B cell (primary cell): Measurements from ENCODE around the gene OR6J1. TPM values are rescaled to one million over a fixed set of nuclear protein-coding genes. Genes with fewer than 3 reads are reported as not detected.

Experiments
- ATAC-seq: fragments of 200-7000 bp; cut with Tn5 transposase; one replicate; pipeline ENCODE4 v1.10.0; 2021; ENCODE audit warnings: low read depth, mild to moderate bottlenecking, moderate number of reproducible peaks, moderate library complexity
- CTCF ChIA-PET: fragments of 350-600 bp; sonication (Branson Sonifier 250); formaldehyde crosslinking; loops from one replicate; lab custom pipeline; 2021; ENCODE audit warnings: antibody characterized with exemption, inconsistent platforms; lab: Charles Lee
- POLR2A ChIA-PET: fragments of 350-600 bp; sonication (Branson Sonifier 250); formaldehyde crosslinking; loops from one replicate; lab custom pipeline; 2021; ENCODE audit warnings: antibody characterized with exemption; lab: Charles Lee
- DNase-seq: peaks from one replicate; pipeline ENCODE4 v3.0.0; 2013
- H2AFZ ChIP-seq: 2 replicates; pipeline ENCODE4 v1.6.1; 2012; ENCODE audit warnings: mild to moderate bottlenecking, low read depth, low read length; ENCODE audit not compliant: insufficient read depth, poor library complexity, severe bottlenecking
- H3K27ac ChIP-seq, 2 donors: 1 replicate in 1 of 2; 2 replicates in 1 of 2; pipeline ENCODE4 v1.5.1; 2012 to 2013; ENCODE audit warnings: low read length in 2 of 2, mild to moderate bottlenecking in 2 of 2, moderate library complexity in 1 of 2
- H3K27me3 ChIP-seq, 4 experiments: fragments of 200-600 bp in 1 of 4; sonication (generic) in 1 of 4; replicated peaks in 1 of 4; 1 replicate in 2 of 4; 2 replicates in 2 of 4; pipeline versions ENCODE4 v1.6.1 to v1.7.0; 2013 to 2016; ENCODE audit warnings: low read length in 3 of 4, mild to moderate bottlenecking in 2 of 4, mixed read lengths in 1 of 4, moderate library complexity in 1 of 4; ENCODE audit not compliant: insufficient read depth in 4 of 4, control insufficient read depth in 3 of 4; ENCODE audit errors: control extremely low read depth in 1 of 4
- H3K36me3 ChIP-seq, 2 experiments: replicated peaks in 1 of 2; 1 replicate in 1 of 2; 2 replicates in 1 of 2; pipeline versions ENCODE4 v1.6.1 to v1.7.1; 2013; ENCODE audit warnings: low read length in 1 of 2; ENCODE audit not compliant: insufficient read depth in 2 of 2, control insufficient read depth in 1 of 2; ENCODE audit errors: control extremely low read depth in 1 of 2, extremely low read depth in 1 of 2
- H3K4me1 ChIP-seq, 2 donors: fragments of 200-600 bp in 1 of 2; sonication (generic) in 1 of 2; 1 replicate in 1 of 2; 2 replicates in 1 of 2; pipeline versions ENCODE4 v1.5.1 to v1.6.1; 2013 to 2017; ENCODE audit warnings: low read length in 2 of 2; ENCODE audit not compliant: control insufficient read depth in 2 of 2, insufficient read depth in 2 of 2
- H3K4me2 ChIP-seq: replicated peaks from 2 replicates; pipeline ENCODE3; 2012; ENCODE audit warnings: mild to moderate bottlenecking, low read depth, low read length; ENCODE audit not compliant: poor library complexity, severe bottlenecking
- H3K4me3 ChIP-seq, 5 experiments: fragments of 200-600 bp in 1 of 5; sonication (generic) in 1 of 5; 1 replicate in 3 of 5; 2 replicates in 2 of 5; pipeline versions ENCODE4 v1.5.1 to v1.7.0; 2011 to 2016; ENCODE audit warnings: low read length in 4 of 5, mild to moderate bottlenecking in 4 of 5, low read depth in 2 of 5, control low read depth in 1 of 5, moderate library complexity in 1 of 5; ENCODE audit not compliant: insufficient read depth in 1 of 5; ENCODE audit errors: control extremely low read depth in 1 of 5, extremely low read depth in 1 of 5
- H3K79me2 ChIP-seq: fragments of 200-600 bp; sonication (generic); one replicate; pipeline ENCODE4 v1.6.0; 2016; ENCODE audit warnings: low read length; ENCODE audit not compliant: control insufficient read depth, insufficient read depth
- H3K9ac ChIP-seq: fragments of 200-600 bp; sonication (generic); 2 replicates; pipeline ENCODE4 v1.6.1; 2017; ENCODE audit warnings: mild to moderate bottlenecking, low read length, moderate library complexity
- H3K9me3 ChIP-seq, 3 donors: one replicate each; pipeline versions ENCODE4 v1.6.1 to v1.7.1; 2013; ENCODE audit warnings: low read length in 2 of 3; ENCODE audit not compliant: control insufficient read depth in 2 of 3, insufficient read depth in 1 of 3; ENCODE audit errors: control extremely low read depth in 1 of 3
- H4K20me1 ChIP-seq: 2 replicates; pipeline ENCODE4 v1.6.0; 2012; ENCODE audit warnings: mild to moderate bottlenecking, low read length; ENCODE audit not compliant: insufficient read depth, control insufficient read depth, poor library complexity, severe bottlenecking
- H3K27ac Mint-ChIP-seq: one replicate; pipeline ENCODE4 v1.8.0; 2021; ENCODE audit warnings: mixed read lengths
- H3K27me3 Mint-ChIP-seq: one replicate; pipeline ENCODE4 v1.8.0; 2021; ENCODE audit warnings: mixed read lengths
- H3K4me1 Mint-ChIP-seq: one replicate; pipeline ENCODE4 v1.8.0; 2021; ENCODE audit warnings: mixed read lengths
- H3K4me3 Mint-ChIP-seq: one replicate; pipeline ENCODE4 v1.8.0; 2021; ENCODE audit warnings: mixed read lengths
- H3K9me3 Mint-ChIP-seq: one replicate; pipeline ENCODE4 v1.8.0; 2022; ENCODE audit warnings: mixed read lengths; ENCODE audit not compliant: insufficient read depth
- EZH2 ChIP-seq: IDR thresholded peaks from 2 replicates; pipeline ENCODE4 v1.6.1; 2012; ENCODE audit warnings: borderline replicate concordance, low read depth, mild to moderate bottlenecking, moderate library complexity, low read length; ENCODE audit not compliant: insufficient read depth, poor library complexity, severe bottlenecking
- whole genome bisulfite sequencing: methylation state at CpG from one replicate; pipeline ENCODE4 v1.1.5; 2013; ENCODE audit warnings: missing lambda C conversion rate; ENCODE audit not compliant: insufficient coverage; 5-methylcytosine and 5-hydroxymethylcytosine counted together
- intact Hi-C: fragments of 100-400 bp; cut with micrococcal nuclease; formaldehyde crosslinking; loops from one replicate; pipeline ENCODE4 v1.10.0; 2022
- polyA plus RNA-seq: library from polyadenylated mRNA; depleted of rRNA; stranded (reverse); fragments of >200 nt; gene quantifications from 2 replicates; pipeline ENCODE4 v1.2.3, GENCODE V29; 2012
- total RNA-seq, 2 donors: library from RNA; stranded (reverse); fragments of 120-200 nt in 1 of 2; gene quantifications; 1 replicate in 1 of 2; 2 replicates in 1 of 2; pipeline versions ENCODE4 v1.2.3 to v1.2.4, GENCODE V29; 2013 to 2022
- TF ChIP-seq, protein P1 (sequence below): fragments of 200-600 bp; IDR thresholded peaks from one replicate; pipeline ENCODE4 v1.8.0; 2022; ENCODE audit warnings: antibody characterized with exemption, mild to moderate bottlenecking

OR6J1 gene
- total and polyA plus RNA-seq, 2 donors (not counting 1 experiment from before 2014, with no cell fraction given), result not detected

DNA sequence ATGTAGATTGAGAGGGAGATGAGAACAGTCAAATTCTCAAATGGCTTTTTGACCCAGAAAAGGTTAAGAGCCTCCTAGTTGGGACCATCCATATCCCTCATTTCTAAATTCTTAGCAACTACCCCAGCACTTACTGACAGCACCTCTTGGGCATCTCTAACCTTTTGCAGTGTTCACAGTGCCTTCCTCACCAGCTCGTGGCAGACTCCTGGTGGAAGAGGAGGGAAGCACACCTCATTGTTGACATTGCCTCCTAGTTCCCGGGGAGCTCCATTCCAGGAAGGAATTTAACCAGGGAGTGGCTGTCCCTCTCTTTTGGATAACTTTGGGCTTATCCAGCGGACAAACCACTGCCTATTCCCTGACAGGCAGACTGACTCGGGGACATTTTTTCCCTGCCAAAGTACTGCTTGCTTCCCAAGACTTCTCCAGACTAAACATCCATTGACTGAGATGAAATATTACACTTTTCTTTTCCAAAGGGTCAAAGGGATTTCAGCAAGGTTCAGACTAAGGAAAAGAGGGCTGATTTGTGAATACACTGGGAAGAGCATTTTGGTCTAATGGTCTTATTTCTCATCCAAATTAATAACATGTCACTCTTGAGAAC, 9.0 kb upstream of the OR6J1 start:
- no peak overlapping the region for H3K4me3 ChIP-seq
- WGBS, result 28% methylated on average over 4 of the region's 4 CpGs
- H4K20me1 ChIP-seq, result no peaks in the 10 kb centered on the region
- H3K27ac ChIP-seq, result no peak overlapping the region
- H3K9ac ChIP-seq, result no peak overlapping the region
- no peaks in the 10 kb centered on the region for H3K27me3 Mint-ChIP-seq
- H2AFZ ChIP-seq, result peak overlapping the region; percentile 11
- ChIA-PET POLR2A (no interaction called here), CTCF (interaction anchor here (0.6 to 4.2 kb wide), 20 partner anchors 9 to 416 kb away, joined by 3 to 68 read pairs (median 4); partner anchors contain the start of genes DAD1, OR6J1 and OXA1L)
- H3K27me3 ChIP-seq, result peaks cover 0 to 3% (median 0%) of the 10 kb centered on the region in 4 experiments
- no peaks in the 10 kb centered on the region for H3K36me3 ChIP-seq
- H3K4me2 ChIP-seq, result no peak overlapping the region
- H3K4me1 ChIP-seq, result no peaks in the 10 kb centered on the region
- no peak overlapping the region for H3K4me3 Mint-ChIP-seq
- TF ChIP-seq, protein P1, sequence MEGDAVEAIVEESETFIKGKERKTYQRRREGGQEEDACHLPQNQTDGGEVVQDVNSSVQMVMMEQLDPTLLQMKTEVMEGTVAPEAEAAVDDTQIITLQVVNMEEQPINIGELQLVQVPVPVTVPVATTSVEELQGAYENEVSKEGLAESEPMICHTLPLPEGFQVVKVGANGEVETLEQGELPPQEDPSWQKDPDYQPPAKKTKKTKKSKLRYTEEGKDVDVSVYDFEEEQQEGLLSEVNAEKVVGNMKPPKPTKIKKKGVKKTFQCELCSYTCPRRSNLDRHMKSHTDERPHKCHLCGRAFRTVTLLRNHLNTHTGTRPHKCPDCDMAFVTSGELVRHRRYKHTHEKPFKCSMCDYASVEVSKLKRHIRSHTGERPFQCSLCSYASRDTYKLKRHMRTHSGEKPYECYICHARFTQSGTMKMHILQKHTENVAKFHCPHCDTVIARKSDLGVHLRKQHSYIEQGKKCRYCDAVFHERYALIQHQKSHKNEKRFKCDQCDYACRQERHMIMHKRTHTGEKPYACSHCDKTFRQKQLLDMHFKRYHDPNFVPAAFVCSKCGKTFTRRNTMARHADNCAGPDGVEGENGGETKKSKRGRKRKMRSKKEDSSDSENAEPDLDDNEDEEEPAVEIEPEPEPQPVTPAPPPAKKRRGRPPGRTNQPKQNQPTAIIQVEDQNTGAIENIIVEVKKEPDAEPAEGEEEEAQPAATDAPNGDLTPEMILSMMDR, result peak; percentile 73
- TF ChIP-seq EZH2, result no peak
- H3K9me3 ChIP-seq, result no peaks in the 10 kb centered on the region
- no peaks in the 10 kb centered on the region for H3K4me1 Mint-ChIP-seq
- peak; percentile 55 for DNase-seq
- H3K9me3 Mint-ChIP-seq, result no peaks in the 10 kb centered on the region
- intact Hi-C loops, result loop anchor here (1.0 to 2.0 kb wide), 4 partner anchors 83 to 338 kb away; no protein-coding TSS in a partner anchor
- ATAC-seq, result peak; percentile 60
- no peak overlapping the region for H3K27ac Mint-ChIP-seq
- no peaks in the 10 kb centered on the region for H3K79me2 ChIP-seq

- H3K27me3 Mint-ChIP-seq, result no peaks in the 10 kb centered on the region
- H3K4me3 ChIP-seq, result no peak overlapping the region
- no peaks in the 10 kb centered on the region for H3K9me3 ChIP-seq
- DNase-seq (no peak), ATAC-seq (no peak)
- intact Hi-C loops, result no loop called here
- POLR2A ChIA-PET, result no interaction called here
- no peaks in the 10 kb centered on the region for H4K20me1 ChIP-seq
- no peaks in the 10 kb centered on the region for H3K79me2 ChIP-seq
- no peak overlapping the region for H3K27ac Mint-ChIP-seq
- H3K4me1 ChIP-seq, result no peaks in the 10 kb centered on the region
- no peak for TF ChIP-seq EZH2
- TF ChIP-seq, protein P1, result no peak
- 100% methylated on average over 1 of the region's 2 CpGs for WGBS
- H3K27ac ChIP-seq, result no peak overlapping the region
- H3K36me3 ChIP-seq, result no peaks in the 10 kb centered on the region
- H3K4me3 Mint-ChIP-seq, result no peak overlapping the region
- no peaks in the 10 kb centered on the region for H3K4me1 Mint-ChIP-seq
- H2AFZ ChIP-seq, result no peak overlapping the region
- CTCF ChIA-PET, result interaction anchor here (0.8 to 4.2 kb wide), 6 partner anchors 8 to 333 kb away, joined by 3 to 68 read pairs (median 3); partner anchors contain the start of gene DAD1
- H3K27me3 ChIP-seq, result peaks cover 0 to 3% (median 0%) of the 10 kb centered on the region in 4 experiments
- no peaks in the 10 kb centered on the region for H3K9me3 Mint-ChIP-seq
- H3K9ac ChIP-seq, result no peak overlapping the region
- no peak overlapping the region for H3K4me2 ChIP-seq
These were observed 7.4 kb upstream of the OR6J1 start for GRCh38 chr14:22651586-22651985.
